Upper lobe of right lung (tissue), 1 donor: Measurements from ENCODE around the gene PEPD. TPM values are rescaled to one million over a fixed set of nuclear protein-coding genes. Genes with fewer than 3 reads are reported as not detected.

Experiments
- ATAC-seq: fragments of 200-7000 bp; cut with Tn5 transposase; one replicate; pipeline ENCODE4 v1.9.1; 2020; ENCODE audit warnings: mild to moderate bottlenecking, moderate library complexity
- DNase-seq: peaks from one replicate; pipeline ENCODE4 v3.0.0-alpha.2; 2020
- H3K27ac ChIP-seq: fragments of 200-600 bp; one replicate; pipeline ENCODE4 v1.8.0; 2022
- H3K27me3 ChIP-seq: fragments of 200-600 bp; one replicate; pipeline ENCODE4 v1.8.0; 2022; ENCODE audit warnings: mild to moderate bottlenecking
- H3K36me3 ChIP-seq: fragments of 200-600 bp; one replicate; pipeline ENCODE4 v1.8.0; 2022
- H3K4me1 ChIP-seq: fragments of 200-600 bp; one replicate; pipeline ENCODE4 v1.8.0; 2022
- H3K4me3 ChIP-seq: fragments of 200-600 bp; one replicate; pipeline ENCODE4 v1.8.0; 2022; ENCODE audit warnings: mild to moderate bottlenecking
- H3K9me3 ChIP-seq: fragments of 200-600 bp; one replicate; pipeline ENCODE4 v1.8.0; 2022
- CTCF ChIP-seq: fragments of 200-600 bp; IDR thresholded peaks from one replicate; pipeline ENCODE4 v1.8.0; 2022; ENCODE audit warnings: antibody characterized with exemption
- intact Hi-C: fragments of 100-400 bp; cut with DNase I; formaldehyde crosslinking; loops from one replicate; pipeline ENCODE4 v1.11.0; 2022
- total RNA-seq: library from RNA; stranded (reverse); fragmentation: NEBNext Ultra II Directional; extraction: Animal tissue kit (Norgen Biotek cat#: 25700); gene quantifications from one replicate; pipeline ENCODE4 v1.2.1, GENCODE V29; 2021
- donor health status: DM: no; HTN: yes; CAD: no; lungs with severe emphysema.

The PEPD gene
- total RNA-seq, 1 donor from 2014 or later: 78.4 TPM

GRCh38 chr19:33561261-33561660 is 39.7 kb upstream of the PEPD start:
- H3K9me3 ChIP-seq: no peaks in the 10 kb centered on the region
- H3K36me3 ChIP-seq: no peaks in the 10 kb centered on the region
- intact Hi-C loops: no loop called here
- DNase-seq (no peak), ATAC-seq (no peak)
- TF ChIP-seq CTCF: no peak
- no peaks in the 10 kb centered on the region for H3K4me1 ChIP-seq
- no peak overlapping the region for H3K4me3 ChIP-seq
- no peaks in the 10 kb centered on the region for H3K27me3 ChIP-seq
- H3K27ac ChIP-seq: no peak overlapping the region

- intact Hi-C loops: no loop called here
- no peaks in the 10 kb centered on the region for H3K27me3 ChIP-seq
- H3K4me3 ChIP-seq: no peak overlapping the region
- ATAC-seq: no peak
- no peaks in the 10 kb centered on the region for H3K9me3 ChIP-seq
- no peak overlapping the region for H3K27ac ChIP-seq
- no peak for TF ChIP-seq CTCF
- H3K4me1 ChIP-seq: no peaks in the 10 kb centered on the region
- peak; percentile 44 for DNase-seq
- H3K36me3 ChIP-seq: no peaks in the 10 kb centered on the region
Observed at GRCh38 chr19:33559996-33560395, 38.4 kb upstream of the PEPD start.

- ATAC-seq (no peak), DNase-seq (peak; percentile 26)
- intact Hi-C loops: no loop called here
- no peaks in the 10 kb centered on the region for H3K27me3 ChIP-seq
- H3K4me3 ChIP-seq: no peak overlapping the region
- no peaks in the 10 kb centered on the region for H3K36me3 ChIP-seq
- no peaks in the 10 kb centered on the region for H3K9me3 ChIP-seq
- H3K4me1 ChIP-seq: no peaks in the 10 kb centered on the region
- H3K27ac ChIP-seq: no peak overlapping the region
- TF ChIP-seq CTCF: no peak
Observed at GRCh38 chr19:33558856-33559255, 37.3 kb upstream of the PEPD start.

GRCh38 chr19:33558151-33558550 is 36.6 kb upstream of the PEPD start:
- no peaks in the 10 kb centered on the region for H3K27me3 ChIP-seq
- H3K36me3 ChIP-seq: no peaks in the 10 kb centered on the region
- DNase-seq (peak; percentile 18), ATAC-seq (no peak)
- no peaks in the 10 kb centered on the region for H3K9me3 ChIP-seq
- no peak for TF ChIP-seq CTCF
- no peaks in the 10 kb centered on the region for H3K4me1 ChIP-seq
- no peak overlapping the region for H3K4me3 ChIP-seq
- no peak overlapping the region for H3K27ac ChIP-seq
- intact Hi-C loops: no loop called here

- Histone ChIP-seq H3K4me1 (no peaks in the 10 kb centered on the region), H3K9me3 (no peaks in the 10 kb centered on the region), H3K36me3 (no peaks in the 10 kb centered on the region), H3K4me3 (no peak overlapping the region), H3K27me3 (no peaks in the 10 kb centered on the region), H3K27ac (no peak overlapping the region)
- TF ChIP-seq CTCF: no peak
- DNase-seq: peak; percentile 15
- no peak for ATAC-seq
- intact Hi-C loops: no loop called here
Observed at GRCh38 chr19:33557720-33558119, 36.1 kb upstream of the PEPD start.

- Histone ChIP-seq H3K36me3 (no peaks in the 10 kb centered on the region), H3K4me3 (no peak overlapping the region), H3K9me3 (no peaks in the 10 kb centered on the region), H3K27me3 (no peaks in the 10 kb centered on the region), H3K4me1 (no peaks in the 10 kb centered on the region), H3K27ac (no peak overlapping the region)
- no peak for TF ChIP-seq CTCF
- ATAC-seq (no peak), DNase-seq (peak; percentile 12)
- intact Hi-C loops: no loop called here
Observed at GRCh38 chr19:33557196-33557595, 35.6 kb upstream of the PEPD start.
